Hindlimb muscle (tissue), 1 donor: Measurements from ENCODE around the gene CFAP61. TPM values are rescaled to one million over a fixed set of nuclear protein-coding genes. Genes with fewer than 3 reads are reported as not detected.
A peak's percentile ranks its signal among the peaks of the same experiment; 100 is the strongest.
"Not testable (repeated sequence)": the region's sequence is repeated elsewhere in the genome, so short reads cannot be mapped to it uniquely, and the experiment has no call there.

ENCODE experiments used
- DNase-seq: peaks from one replicate; pipeline ENCODE4 v3.0.0-alpha.2; 2013
- polyA plus RNA-seq: library from polyadenylated mRNA; unstranded; fragments of 120-200 nt; gene quantifications from one replicate; pipeline ENCODE4 v1.2.1, GENCODE V29; 2013; ENCODE audit not compliant: insufficient read length

CFAP61 gene
- polyA plus RNA-seq, 1 donor, result 3.5 TPM

- no peak for DNase-seq
Measured at GRCh38 chr20:20233041-20233514, 180.7 kb downstream of the CFAP61 start.

GRCh38 chr20:20235681-20236080 lies 183.3 kb downstream of the CFAP61 start:
- no peak for DNase-seq

GRCh38 chr20:20237093-20237959 lies 185.0 kb downstream of the CFAP61 start:
- peak; percentile 19 for DNase-seq

GRCh38 chr20:20241976-20242375 lies 189.6 kb downstream of the CFAP61 start:
- DNase-seq, result no peak

GRCh38 chr20:20244384-20244783 lies 192.1 kb downstream of the CFAP61 start:
- not testable (repeated sequence) for DNase-seq

GRCh38 chr20:20246996-20247633 lies 194.8 kb downstream of the CFAP61 start:
- no peak for DNase-seq

GRCh38 chr20:20248620-20249200 lies 196.4 kb downstream of the CFAP61 start:
- no peak for DNase-seq

GRCh38 chr20:20251317-20251716 lies 199.0 kb downstream of the CFAP61 start:
- no peak for DNase-seq

- no peak for DNase-seq
Measured at GRCh38 chr20:20251836-20252235, 199.5 kb downstream of the CFAP61 start.

- no peak for DNase-seq
Measured at GRCh38 chr20:20253039-20253743, 200.9 kb downstream of the CFAP61 start.

- no peak for DNase-seq
Measured at GRCh38 chr20:20253744-20254330, 201.5 kb downstream of the CFAP61 start.

- no peak for DNase-seq
Measured at GRCh38 chr20:20255099-20255498, 202.8 kb downstream of the CFAP61 start.

GRCh38 chr20:20259533-20259932 lies 207.2 kb downstream of the CFAP61 start:
- no peak for DNase-seq

- no peak for DNase-seq
Measured at GRCh38 chr20:20261159-20261558, 208.8 kb downstream of the CFAP61 start.

GRCh38 chr20:20265210-20265609 lies 212.9 kb downstream of the CFAP61 start:
- no peak for DNase-seq

- no peak for DNase-seq
Measured at GRCh38 chr20:20266552-20266951, 214.2 kb downstream of the CFAP61 start.

- no peak for DNase-seq
Measured at GRCh38 chr20:20267685-20268370, 215.5 kb downstream of the CFAP61 start.

GRCh38 chr20:20271271-20271670 lies 218.9 kb downstream of the CFAP61 start:
- DNase-seq, result no peak

- no peak for DNase-seq
Measured at GRCh38 chr20:20272686-20273085, 220.4 kb downstream of the CFAP61 start.

GRCh38 chr20:20273286-20273685 lies 221.0 kb downstream of the CFAP61 start:
- DNase-seq, result no peak

- no peak for DNase-seq
Measured at GRCh38 chr20:20274821-20275220, 222.5 kb downstream of the CFAP61 start.

- no peak for DNase-seq
Measured at GRCh38 chr20:20275636-20276035, 223.3 kb downstream of the CFAP61 start.
